ENCODE data around the gene TMEM273.
"Not testable (repeated sequence)": the region's sequence is repeated elsewhere in the genome, so short reads cannot be mapped to it uniquely, and the experiment has no call there.

TMEM273 gene

GRCh38 chr10:49204119-49204518 is 15.9 kb upstream of the TMEM273 start:
- DNase-seq = no peak

- no peak for DNase-seq
Observed at GRCh38 chr10:49202266-49202665, 14.1 kb upstream of the TMEM273 start.

GRCh38 chr10:49200854-49201253 is 12.7 kb upstream of the TMEM273 start:
- no peak for DNase-seq

- no peak for DNase-seq
Observed at GRCh38 chr10:49197171-49197570, 9.0 kb upstream of the TMEM273 start.

- not testable (repeated sequence) for DNase-seq
Observed at GRCh38 chr10:49195864-49196263, 7.7 kb upstream of the TMEM273 start.

GRCh38 chr10:49194212-49194920 is 6.2 kb upstream of the TMEM273 start:
- no peak for DNase-seq

- no peak for DNase-seq
Observed at GRCh38 chr10:49191349-49191748, 3.2 kb upstream of the TMEM273 start.

GRCh38 chr10:49189422-49189821 is 1.2 kb upstream of the TMEM273 start:
- no peak for DNase-seq

- no peak for DNase-seq
Observed at GRCh38 chr10:49187044-49187484, 1.1 kb downstream of the TMEM273 start.

- DNase-seq = no peak
Observed at GRCh38 chr10:49186613-49187012, 1.6 kb downstream of the TMEM273 start.

- no peak for DNase-seq
Observed at GRCh38 chr10:49185213-49185612, 3.0 kb downstream of the TMEM273 start.

- no peak for DNase-seq
Observed at GRCh38 chr10:49184642-49185111, 3.5 kb downstream of the TMEM273 start.

GRCh38 chr10:49183596-49184542 is 4.3 kb downstream of the TMEM273 start:
- no peak for DNase-seq

- DNase-seq = no peak
Observed at GRCh38 chr10:49182776-49183175, 5.4 kb downstream of the TMEM273 start.

GRCh38 chr10:49180444-49180860 is 7.7 kb downstream of the TMEM273 start:
- no peak for DNase-seq

GRCh38 chr10:49179699-49180443 is 8.3 kb downstream of the TMEM273 start:
- no peak for DNase-seq

- no peak for DNase-seq
Observed at GRCh38 chr10:49178489-49179471, 9.4 kb downstream of the TMEM273 start.

GRCh38 chr10:49177391-49178355 is 10.5 kb downstream of the TMEM273 start:
- DNase-seq = no peak

- no peak for DNase-seq
Observed at GRCh38 chr10:49176310-49177268, 11.6 kb downstream of the TMEM273 start.
